ENCODE results near the gene RAB30. TPM values are rescaled to one million over a fixed set of nuclear protein-coding genes. Genes with fewer than 3 reads are reported as not detected.
"Not testable (repeated sequence)": the region's sequence is repeated elsewhere in the genome, so short reads cannot be mapped to it uniquely, and the experiment has no call there.

Gene RAB30
- total RNA-seq, 2 experiments from 2014 or later = 11.9 to 14.3 TPM

GRCh38 chr11:83009136-83009535 is 62.6 kb downstream of the RAB30 start:
- Mint-ChIP-seq H3K36me3 (peaks cover 14% of the 10 kb centered on the region), H3K4me1 (peaks cover 41% of the 10 kb centered on the region)
- H3K27ac Mint-ChIP-seq; H3K4me3 Mint-ChIP-seq; H3K27me3 Mint-ChIP-seq; H3K9me3 Mint-ChIP-seq; DNase-seq; ATAC-seq (ENCODE audit: low read depth): not testable (repeated sequence)
- POLR2A ChIA-PET = interaction anchor here (0.7 kb wide), 1 partner anchor 54 kb away, joined by 6 read pairs; no protein-coding TSS in a partner anchor

GRCh38 chr11:83008581-83008923 is 63.1 kb downstream of the RAB30 start:
- peaks cover 14% of the 10 kb centered on the region for H3K36me3 Mint-ChIP-seq
- peaks cover 41% of the 10 kb centered on the region for H3K4me1 Mint-ChIP-seq
- no peak overlapping the region for H3K4me3 Mint-ChIP-seq
- DNase-seq (no peak), ATAC-seq (ENCODE audit: low read depth) (no peak)
- POLR2A ChIA-PET = interaction anchor here (0.7 to 1.1 kb wide), 2 partner anchors 54 to 108 kb away, joined by 3 to 6 read pairs; partner anchors contain the start of gene PRCP
- H3K27ac Mint-ChIP-seq = peak overlapping the region; percentile 11
- H3K27me3 Mint-ChIP-seq = no peaks in the 10 kb centered on the region
- H3K9me3 Mint-ChIP-seq = peaks cover 2% of the 10 kb centered on the region

- peaks cover 14% of the 10 kb centered on the region for H3K36me3 Mint-ChIP-seq
- no peaks in the 10 kb centered on the region for H3K27me3 Mint-ChIP-seq
- peak; percentile 23 for ATAC-seq (ENCODE audit: low read depth)
- DNase-seq = no peak
- peaks cover 2% of the 10 kb centered on the region for H3K9me3 Mint-ChIP-seq
- peaks cover 39% of the 10 kb centered on the region for H3K4me1 Mint-ChIP-seq
- H3K27ac Mint-ChIP-seq = peak overlapping the region; percentile 10
- peak overlapping the region; percentile 43 for H3K4me3 Mint-ChIP-seq
- POLR2A ChIA-PET = interaction anchor here (0.5 to 1.7 kb wide), 4 partner anchors 55 to 108 kb away, joined by 3 to 9 read pairs (median 6); partner anchors contain the start of gene PRCP
These were observed 63.7 kb downstream of the RAB30 start for GRCh38 chr11:83007909-83008580.

GRCh38 chr11:83007477-83007876 is 64.2 kb downstream of the RAB30 start:
- no peak for ATAC-seq (ENCODE audit: low read depth)
- no peak for DNase-seq
- H3K9me3 Mint-ChIP-seq = peaks cover 2% of the 10 kb centered on the region
- no peak overlapping the region for H3K4me3 Mint-ChIP-seq
- peaks cover 43% of the 10 kb centered on the region for H3K4me1 Mint-ChIP-seq
- no peak overlapping the region for H3K27ac Mint-ChIP-seq
- peaks cover 16% of the 10 kb centered on the region for H3K36me3 Mint-ChIP-seq
- no peaks in the 10 kb centered on the region for H3K27me3 Mint-ChIP-seq
- POLR2A ChIA-PET = interaction anchor here (0.5 to 1.7 kb wide), 2 partner anchors 56 to 61 kb away, joined by 6 to 9 read pairs; no protein-coding TSS in a partner anchor

GRCh38 chr11:83006877-83007330 is 64.8 kb downstream of the RAB30 start:
- Mint-ChIP-seq H3K36me3 (peaks cover 16% of the 10 kb centered on the region), H3K27me3 (no peaks in the 10 kb centered on the region), H3K4me1 (peaks cover 45% of the 10 kb centered on the region), H3K9me3 (peaks cover 2% of the 10 kb centered on the region), H3K4me3 (peak overlapping the region; percentile 29), H3K27ac (peak overlapping the region; percentile 58)
- no peak for DNase-seq
- ATAC-seq (ENCODE audit: low read depth) = no peak
- POLR2A ChIA-PET = interaction anchor here (1.7 kb wide), 1 partner anchor 57 kb away, joined by 6 read pairs; no protein-coding TSS in a partner anchor

- Mint-ChIP-seq H3K27ac (no peak overlapping the region), H3K4me1 (peaks cover 39% of the 10 kb centered on the region), H3K9me3 (peaks cover 2% of the 10 kb centered on the region), H3K27me3 (no peaks in the 10 kb centered on the region), H3K4me3 (no peak overlapping the region), H3K36me3 (peaks cover 14% of the 10 kb centered on the region)
- POLR2A ChIA-PET = no interaction called here
- no peak for DNase-seq
- peak; percentile 40 for ATAC-seq (ENCODE audit: low read depth)
These were observed 66.7 kb downstream of the RAB30 start for GRCh38 chr11:83004746-83005556.

GRCh38 chr11:83002522-83002921 is 69.2 kb downstream of the RAB30 start:
- ATAC-seq (ENCODE audit: low read depth) = no peak
- no peaks in the 10 kb centered on the region for H3K27me3 Mint-ChIP-seq
- no peak overlapping the region for H3K27ac Mint-ChIP-seq
- H3K36me3 Mint-ChIP-seq = peaks cover 5% of the 10 kb centered on the region
- H3K9me3 Mint-ChIP-seq = no peaks in the 10 kb centered on the region
- H3K4me3 Mint-ChIP-seq = no peak overlapping the region
- no peak for DNase-seq
- POLR2A ChIA-PET = no interaction called here
- H3K4me1 Mint-ChIP-seq = peaks cover 43% of the 10 kb centered on the region

- DNase-seq = no peak
- ATAC-seq (ENCODE audit: low read depth) = peak; percentile 89
- Mint-ChIP-seq H3K9me3 (no peaks in the 10 kb centered on the region), H3K4me1 (peaks cover 41% of the 10 kb centered on the region), H3K27ac (peak overlapping the region; percentile 62), H3K27me3 (no peaks in the 10 kb centered on the region), H3K36me3 (peaks cover 5% of the 10 kb centered on the region), H3K4me3 (peak overlapping the region; percentile 20)
- POLR2A ChIA-PET = no interaction called here
These were observed 69.6 kb downstream of the RAB30 start for GRCh38 chr11:83002053-83002452.

- ATAC-seq (ENCODE audit: low read depth) (no peak), DNase-seq (no peak)
- H3K27ac Mint-ChIP-seq = no peak overlapping the region
- no peaks in the 10 kb centered on the region for H3K9me3 Mint-ChIP-seq
- H3K36me3 Mint-ChIP-seq = peaks cover 3% of the 10 kb centered on the region
- peaks cover 44% of the 10 kb centered on the region for H3K4me1 Mint-ChIP-seq
- POLR2A ChIA-PET = no interaction called here
- no peak overlapping the region for H3K4me3 Mint-ChIP-seq
- H3K27me3 Mint-ChIP-seq = no peaks in the 10 kb centered on the region
These were observed 71.3 kb downstream of the RAB30 start for GRCh38 chr11:83000381-83000780.

GRCh38 chr11:82999232-82999631 is 72.5 kb downstream of the RAB30 start:
- Mint-ChIP-seq H3K4me3 (no peak overlapping the region), H3K27me3 (no peaks in the 10 kb centered on the region), H3K27ac (no peak overlapping the region), H3K4me1 (peaks cover 39% of the 10 kb centered on the region), H3K9me3 (no peaks in the 10 kb centered on the region), H3K36me3 (peaks cover 8% of the 10 kb centered on the region)
- DNase-seq = no peak
- no peak for ATAC-seq (ENCODE audit: low read depth)
- POLR2A ChIA-PET = no interaction called here

- DNase-seq = no peak
- Mint-ChIP-seq H3K9me3 (no peaks in the 10 kb centered on the region), H3K27ac (no peak overlapping the region), H3K27me3 (no peaks in the 10 kb centered on the region), H3K4me3 (no peak overlapping the region), H3K36me3 (peaks cover 13% of the 10 kb centered on the region), H3K4me1 (peaks cover 44% of the 10 kb centered on the region)
- POLR2A ChIA-PET = no interaction called here
- ATAC-seq (ENCODE audit: low read depth) = no peak
These were observed 73.0 kb downstream of the RAB30 start for GRCh38 chr11:82998697-82999096.

GRCh38 chr11:82996966-82997606 is 74.6 kb downstream of the RAB30 start:
- no peaks in the 10 kb centered on the region for H3K9me3 Mint-ChIP-seq
- peaks cover 22% of the 10 kb centered on the region for H3K36me3 Mint-ChIP-seq
- H3K4me3 Mint-ChIP-seq = no peak overlapping the region
- peaks cover 43% of the 10 kb centered on the region for H3K4me1 Mint-ChIP-seq
- H3K27me3 Mint-ChIP-seq = no peaks in the 10 kb centered on the region
- no peak overlapping the region for H3K27ac Mint-ChIP-seq
- POLR2A ChIA-PET = no interaction called here
- no peak for DNase-seq
- ATAC-seq (ENCODE audit: low read depth) = no peak

- Mint-ChIP-seq H3K9me3 (no peaks in the 10 kb centered on the region), H3K4me1 (peaks cover 40% of the 10 kb centered on the region), H3K36me3 (peaks cover 22% of the 10 kb centered on the region), H3K4me3 (no peak overlapping the region), H3K27ac (no peak overlapping the region), H3K27me3 (no peaks in the 10 kb centered on the region)
- POLR2A ChIA-PET = no interaction called here
- DNase-seq (no peak), ATAC-seq (ENCODE audit: low read depth) (peak; percentile 37)
These were observed 75.8 kb downstream of the RAB30 start for GRCh38 chr11:82995754-82996398.
